Stimulated activated naive CD8-positive, alpha-beta T cell treated with anti-CD3 and anti-CD28 coated beads, Interleukin-15, Interleukin-2, amounts not matched to agents 100 U/mL and 50 U/mL, for 24 hours (primary cell): ENCODE results near the gene PHACTR1.

Experiments
- ATAC-seq: fragments of 150-1000 bp; cut with Tn5 transposase; one replicate; pipeline ENCODE4 v1.10.0; 2021
- DNase-seq: peaks from one replicate; pipeline ENCODE4 v3.0.0; 2021

Gene PHACTR1

DNA sequence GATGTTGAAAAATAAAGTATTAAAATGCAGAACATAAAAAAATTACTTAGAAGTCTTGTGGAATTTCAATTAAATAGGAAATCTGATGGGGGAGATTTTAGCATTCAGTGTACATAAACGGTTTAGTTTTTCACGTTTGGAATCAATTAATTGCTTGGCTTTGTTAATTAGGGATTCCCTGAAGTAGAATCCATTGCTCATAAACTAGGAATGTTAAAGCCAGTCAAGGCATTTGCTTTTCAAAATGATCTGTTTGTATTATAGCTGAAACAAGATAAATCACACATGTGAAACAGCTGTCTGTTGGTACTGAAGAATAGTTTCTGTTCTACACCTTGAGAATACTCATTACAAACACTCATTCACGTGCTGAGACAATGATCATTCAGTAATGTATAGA is 313.8 kb downstream of the PHACTR1 start:
- DNase-seq (no peak), ATAC-seq (no peak)

DNA sequence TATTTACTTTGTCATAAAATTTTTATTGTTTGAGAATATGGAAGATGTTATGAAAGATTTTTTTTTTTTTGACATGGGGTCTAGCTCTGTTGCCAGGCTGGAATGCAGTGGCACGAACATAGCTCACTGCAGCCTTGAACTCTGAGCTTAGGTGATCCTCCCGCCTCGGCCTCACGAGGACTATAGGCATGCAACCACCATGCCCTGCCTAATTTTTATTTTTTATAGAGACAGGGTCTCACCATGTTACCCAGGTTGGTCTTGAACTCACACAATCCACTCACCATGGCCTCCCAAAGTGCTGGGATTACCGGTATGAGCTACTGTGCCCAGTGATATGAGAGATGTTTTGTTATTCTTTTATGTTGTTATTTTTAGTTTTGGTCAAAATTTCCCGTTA is 316.0 kb downstream of the PHACTR1 start:
- DNase-seq (no peak), ATAC-seq (no peak)

DNA sequence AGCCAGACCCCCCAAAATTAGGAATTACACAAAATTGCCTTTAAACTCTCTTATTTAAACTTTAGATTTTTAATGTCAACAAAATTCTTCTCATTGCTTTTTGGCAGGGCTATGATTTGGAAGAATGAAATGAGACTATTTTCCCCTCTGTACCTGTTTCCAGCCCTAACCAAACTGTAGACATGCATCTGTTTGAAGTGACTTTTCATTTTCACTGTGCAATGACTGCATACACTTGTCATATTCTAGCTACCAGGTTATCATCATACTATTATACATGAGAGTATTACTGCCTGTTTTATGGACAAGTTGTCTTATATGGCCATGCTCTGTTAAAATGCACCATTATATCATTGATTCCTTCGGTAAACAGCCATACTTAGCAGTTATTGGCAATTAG is 316.6 kb downstream of the PHACTR1 start:
- DNase-seq: no peak
- no peak for ATAC-seq

DNA sequence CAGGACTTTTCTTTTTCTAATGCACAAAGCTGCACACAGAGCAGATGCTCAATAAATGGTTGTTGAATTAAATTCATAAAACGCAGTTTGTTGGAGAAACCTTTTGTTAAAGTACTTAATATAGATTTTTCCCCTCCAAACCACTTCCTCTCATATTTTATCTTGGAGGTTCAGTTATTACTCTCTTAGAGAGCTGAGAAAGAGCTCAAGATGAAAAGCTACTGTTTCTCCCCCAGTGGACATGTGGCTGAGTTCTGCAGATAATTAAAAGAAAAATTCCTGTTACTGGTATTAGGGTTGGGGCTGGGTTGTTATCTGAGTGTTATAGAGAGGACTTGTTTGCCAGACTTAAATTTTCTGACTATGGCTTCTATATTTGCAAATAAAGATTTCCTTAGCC is 317.7 kb downstream of the PHACTR1 start:
- ATAC-seq (no peak), DNase-seq (no peak)

DNA sequence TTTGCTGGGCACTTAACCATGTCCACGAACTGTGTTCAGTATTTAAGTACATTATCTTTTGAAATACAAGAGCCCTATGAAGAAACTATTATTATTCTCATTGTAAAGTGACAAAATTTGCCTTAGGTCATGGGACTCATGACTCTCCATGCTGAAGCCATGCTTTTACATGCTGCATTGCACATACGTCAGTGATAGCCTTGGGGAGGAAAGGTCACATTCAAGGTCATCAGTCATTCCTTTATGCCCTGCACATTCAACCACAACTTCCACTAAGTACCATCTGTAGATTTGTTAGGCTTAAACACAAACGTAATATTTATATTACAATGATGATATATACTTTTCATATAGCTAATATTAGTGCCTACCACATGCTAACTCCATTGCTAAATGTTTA is 319.0 kb downstream of the PHACTR1 start:
- DNase-seq (no peak), ATAC-seq (no peak)

- ATAC-seq (no peak), DNase-seq (no peak)
Measured at GRCh38 chr6:13038315-13038714, 321.7 kb downstream of the PHACTR1 start.

DNA sequence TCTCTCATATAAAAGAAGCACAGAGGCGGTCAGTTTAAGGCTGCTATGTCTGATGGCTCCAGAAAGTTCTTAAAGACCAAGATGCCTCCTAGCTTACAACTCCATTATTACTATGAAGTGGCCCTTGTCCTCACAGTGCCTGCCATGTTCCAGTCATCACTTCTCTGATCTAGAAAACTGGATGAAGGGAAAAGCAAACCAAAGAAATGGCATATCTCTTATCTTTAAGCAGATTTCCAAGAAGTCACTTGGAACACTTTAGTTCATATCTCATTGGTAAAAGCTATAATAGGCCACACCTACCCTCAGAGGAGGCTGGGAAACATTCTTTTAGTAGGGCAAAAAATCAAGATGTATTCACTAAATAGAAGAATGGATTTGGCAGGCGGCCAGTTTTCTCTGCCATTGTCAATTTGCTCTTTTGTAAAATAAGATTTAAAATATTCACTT is 322.2 kb downstream of the PHACTR1 start:
- DNase-seq (no peak), ATAC-seq (no peak)

DNA sequence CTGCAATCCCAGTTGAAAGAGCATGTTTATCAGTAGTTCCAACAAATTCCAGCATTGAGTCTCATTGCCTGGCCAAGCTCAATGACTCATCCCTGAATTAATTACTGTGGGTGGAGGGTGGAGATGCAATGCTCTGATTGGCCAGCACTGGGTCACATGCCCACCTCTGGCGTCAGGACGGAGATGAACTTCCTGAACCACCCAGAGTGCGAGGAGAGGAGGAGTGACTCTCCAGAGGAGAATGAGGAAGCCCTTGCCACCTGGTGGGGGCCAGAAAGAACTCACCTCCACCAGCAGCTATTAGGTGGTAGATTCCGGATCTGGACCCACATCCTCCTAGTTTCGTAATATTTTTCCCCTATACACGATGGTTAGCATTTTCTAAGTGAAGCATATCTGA is 327.8 kb downstream of the PHACTR1 start:
- DNase-seq (no peak), ATAC-seq (no peak)

DNA sequence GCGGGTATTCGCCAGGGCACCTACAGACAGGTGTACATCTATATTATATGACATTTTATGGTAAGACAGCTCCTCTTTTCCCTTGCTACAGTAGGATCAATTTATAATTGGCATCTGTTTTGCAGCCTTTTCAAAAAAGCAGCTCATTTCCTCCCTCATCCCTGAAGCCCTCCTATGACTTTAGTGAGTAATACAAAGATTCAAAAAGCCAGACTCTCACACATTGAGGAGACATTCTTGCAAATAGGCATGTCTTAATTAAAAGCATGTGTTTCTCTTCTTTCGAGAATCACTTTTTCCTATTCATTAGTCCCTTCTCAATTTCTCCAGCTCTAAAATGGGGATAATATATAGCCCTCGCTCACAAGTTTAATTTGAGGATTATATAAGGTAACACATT is 328.3 kb downstream of the PHACTR1 start:
- DNase-seq (no peak), ATAC-seq (no peak)

GRCh38 chr6:13045676-13046075 is 329.1 kb downstream of the PHACTR1 start:
- ATAC-seq (no peak), DNase-seq (no peak)

DNA sequence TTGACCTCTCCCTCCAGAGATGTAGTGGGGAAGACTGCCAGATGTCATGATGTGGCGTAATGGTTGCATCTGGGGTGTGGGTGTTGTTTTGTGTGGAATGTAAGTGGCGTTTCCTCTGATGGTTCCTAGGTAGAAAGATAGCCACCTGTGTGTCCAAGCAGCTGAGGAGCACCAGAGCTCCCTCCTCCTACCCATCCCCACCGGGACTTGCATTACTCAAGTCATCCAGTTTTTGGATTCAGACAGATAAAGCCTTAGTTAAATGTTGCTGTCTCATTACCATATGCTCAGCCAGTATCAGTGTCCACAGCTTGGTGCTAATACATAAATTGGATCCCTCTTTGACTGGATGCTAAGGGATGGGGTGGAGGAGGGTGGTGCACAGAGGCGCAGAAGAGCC is 329.5 kb downstream of the PHACTR1 start:
- ATAC-seq (no peak), DNase-seq (no peak)

DNA sequence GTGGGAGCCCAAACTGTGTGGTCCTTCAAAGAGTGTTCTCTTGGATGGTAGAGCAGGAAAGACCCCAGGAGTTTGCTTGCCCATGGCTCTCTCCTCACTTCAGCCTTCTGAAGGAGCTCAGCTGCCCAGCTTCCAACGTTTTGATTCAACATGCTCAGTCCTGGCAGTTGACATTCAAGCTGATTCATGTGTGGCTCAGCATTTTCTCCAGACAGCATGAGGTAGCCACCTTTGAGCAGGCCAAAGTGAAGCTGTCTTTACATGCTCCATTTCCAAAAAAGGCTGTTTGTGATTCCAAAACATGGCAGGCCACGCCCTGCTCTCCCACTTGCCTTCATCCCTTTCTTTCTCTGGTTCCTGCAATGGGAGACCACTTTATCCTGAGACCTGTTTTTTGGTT is 331.5 kb downstream of the PHACTR1 start:
- no peak for ATAC-seq

DNA sequence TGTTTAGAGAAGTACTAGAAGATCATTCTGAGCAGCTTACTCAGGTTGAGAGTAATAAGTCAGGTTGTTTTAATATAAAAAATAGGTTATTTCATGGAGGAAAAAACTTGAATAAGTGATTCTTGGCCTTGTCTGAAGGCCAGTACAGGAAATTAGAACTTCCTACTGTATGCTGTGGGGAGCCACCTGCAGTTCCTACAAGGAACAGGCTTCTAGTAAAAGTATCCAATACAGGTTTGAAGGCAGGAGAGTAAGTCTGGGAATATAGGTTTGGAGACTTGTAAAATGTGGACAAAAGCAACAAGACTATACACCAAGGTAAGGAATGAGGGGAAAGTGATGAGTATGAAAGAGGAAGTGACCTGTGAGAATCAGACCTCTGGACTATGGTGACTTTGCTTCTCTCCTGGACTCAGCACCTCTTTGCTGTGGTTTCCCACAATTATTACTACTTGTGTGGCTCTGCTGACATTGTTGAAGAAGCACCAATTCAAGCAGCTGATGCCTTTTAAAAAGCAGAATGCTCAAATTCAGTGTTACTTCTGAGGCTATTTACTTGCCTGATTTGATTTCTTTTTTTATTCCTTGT is 333.2 kb downstream of the PHACTR1 start:
- DNase-seq: no peak
- ATAC-seq: no peak

More for the DNA sequence above, 331.5 kb downstream of the PHACTR1 start:
- DNase-seq: no peak

DNA sequence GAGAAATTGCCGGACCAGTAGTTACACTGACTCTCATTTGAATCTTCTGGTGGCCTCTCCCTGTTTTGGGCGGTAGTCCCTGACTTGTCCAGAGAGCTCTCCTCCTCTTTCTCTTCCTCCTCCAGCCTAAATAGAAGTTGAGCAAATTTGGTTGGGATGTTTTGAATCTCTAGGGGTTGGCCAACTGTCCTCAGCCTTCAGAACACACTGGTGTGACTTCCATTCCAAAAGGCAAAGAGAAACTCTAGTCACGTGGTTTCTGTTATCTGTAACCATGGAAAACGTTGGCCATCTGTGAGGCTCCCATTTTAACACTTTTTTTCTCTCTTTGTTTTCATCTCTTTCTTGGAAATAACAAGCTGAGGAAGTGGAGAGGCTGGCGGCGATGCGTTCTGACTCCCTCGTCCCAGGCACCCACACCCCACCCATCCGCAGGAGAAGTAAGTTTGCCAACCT is 336.5 kb downstream of the PHACTR1 start:
- DNase-seq (no peak), ATAC-seq (no peak)

DNA sequence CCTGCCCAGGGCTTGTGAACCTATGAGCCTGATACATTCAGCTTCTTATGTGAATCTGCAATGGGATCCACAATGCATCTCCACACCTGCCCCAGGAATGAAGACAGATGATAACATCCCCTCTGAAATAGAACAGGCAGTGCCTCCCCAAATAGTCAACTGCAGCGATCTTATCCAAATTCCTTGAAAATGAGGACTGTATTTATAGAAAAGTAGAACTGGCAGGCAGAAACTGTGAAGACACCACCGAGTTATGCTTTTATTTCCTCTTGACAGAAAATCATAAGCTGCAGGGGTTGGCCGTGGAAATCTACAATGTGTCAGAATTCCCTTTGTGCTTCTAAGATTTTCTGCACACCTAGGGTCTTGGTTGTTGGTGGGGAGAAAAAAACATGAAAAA is 341.5 kb downstream of the PHACTR1 start:
- ATAC-seq (no peak), DNase-seq (no peak)

DNA sequence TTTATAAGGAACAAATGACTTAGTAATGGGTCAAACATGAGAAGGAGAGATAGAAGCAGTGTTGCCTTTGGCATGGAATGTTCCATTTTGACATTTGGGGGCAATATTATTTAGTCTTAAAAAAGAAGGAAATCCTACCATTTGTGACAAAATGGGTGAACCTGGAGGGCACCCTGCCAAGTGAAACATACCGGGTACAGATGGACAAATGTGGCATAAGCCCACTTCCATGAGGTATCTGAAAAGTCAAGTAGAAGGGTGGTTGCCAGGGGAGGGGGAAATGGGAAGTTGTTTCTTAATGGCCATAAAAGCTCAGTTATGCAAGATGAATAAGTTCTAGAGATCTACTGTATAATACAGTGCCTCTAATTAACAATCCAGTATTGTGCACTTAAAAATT is 342.5 kb downstream of the PHACTR1 start:
- DNase-seq (no peak), ATAC-seq (no peak)

- no peak for DNase-seq
- no peak for ATAC-seq
Measured at GRCh38 chr6:13063300-13063918, 346.8 kb downstream of the PHACTR1 start.

DNA sequence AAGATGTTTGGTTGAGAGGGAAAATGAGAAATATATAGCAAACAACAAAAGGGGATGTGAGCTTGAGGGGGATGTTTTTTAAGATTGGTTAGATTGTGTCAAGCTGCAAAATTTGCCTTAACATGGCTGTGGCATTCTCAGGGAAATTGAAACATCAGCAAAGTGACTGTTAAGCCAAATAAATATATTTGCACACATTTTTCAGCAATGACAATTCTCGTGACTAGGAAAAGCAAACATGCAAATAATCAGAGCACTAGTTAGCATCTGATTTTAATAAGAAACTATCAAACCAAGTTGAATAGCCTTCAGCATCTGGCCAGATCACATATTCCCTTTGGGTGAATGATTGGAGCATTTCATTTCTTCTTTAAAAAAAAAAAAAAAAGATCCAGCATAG is 349.0 kb downstream of the PHACTR1 start:
- ATAC-seq (no peak), DNase-seq (no peak)

- DNase-seq (no peak), ATAC-seq (no peak)
Measured at GRCh38 chr6:13066050-13066449, 349.5 kb downstream of the PHACTR1 start.

- DNase-seq: no peak
- no peak for ATAC-seq
Measured at GRCh38 chr6:13066820-13067219, 350.3 kb downstream of the PHACTR1 start.

DNA sequence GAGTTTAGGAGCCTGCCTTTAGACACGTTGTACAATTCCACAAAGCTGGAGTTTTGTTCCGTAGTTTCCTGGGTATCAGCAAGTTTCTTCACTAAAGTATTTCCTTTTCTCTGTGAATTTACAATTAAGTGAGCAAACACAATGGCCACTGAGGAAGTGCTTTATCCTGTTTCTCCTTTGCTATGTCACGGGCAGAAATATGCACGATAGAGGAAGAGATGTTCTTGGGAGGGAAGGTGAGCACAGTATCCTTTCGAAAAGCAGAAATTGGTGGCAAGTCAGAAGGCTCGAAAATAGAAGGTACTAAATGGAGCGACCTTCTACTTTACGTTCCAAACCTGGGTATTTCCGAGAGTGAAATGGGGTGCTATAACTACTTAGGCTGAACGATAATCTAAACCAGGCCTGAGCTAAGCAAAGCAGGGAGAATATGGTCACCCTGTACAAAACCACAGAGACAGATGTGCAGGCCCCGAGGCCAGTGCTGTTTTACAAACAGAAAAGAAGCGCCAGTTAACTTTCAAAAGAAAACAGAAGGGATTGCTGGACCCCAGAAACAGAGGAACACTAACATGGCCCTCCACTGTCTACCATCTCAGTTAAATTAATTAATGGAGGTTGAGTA is 352.1 kb downstream of the PHACTR1 start:
- ATAC-seq (no peak), DNase-seq (no peak)

GRCh38 chr6:13071550-13072345 is 355.2 kb downstream of the PHACTR1 start:
- DNase-seq: no peak
- no peak for ATAC-seq
